GM12878 (cell line): ENCODE measurements around the gene MCUB. TPM values are rescaled to one million over a fixed set of nuclear protein-coding genes. Genes with fewer than 3 reads are reported as not detected.

Source experiments
- ATAC-seq: fragments of 200-7000 bp; cut with Tn5 transposase; 3 replicates; pipeline ENCODE4 v1.9.1; 2020; ENCODE audit warnings: mild to moderate bottlenecking, moderate library complexity
- BruUV-seq: library from RNA; stranded (reverse); fragments of 400-500 nt; replicated peaks from 2 replicates; lab custom pipeline; 2021; lab: Mats Ljungman, UMichigan
- CTCF ChIA-PET: fragments of 300-600 bp; sonication (Branson Sonifier 250); formaldehyde crosslinking; extraction: SDS; loops from one replicate; lab custom pipeline; 2021; ENCODE audit warnings: inconsistent platforms; lab: Yijun Ruan, JAX
- POLR2A ChIA-PET: fragments of 350-600 bp; formaldehyde crosslinking; extraction: SDS; loops from one replicate; lab custom pipeline; 2021; ENCODE audit warnings: inconsistent platforms; lab: Charles Lee
- RAD21 ChIA-PET: fragments of 300-600 bp; sonication (Branson Sonifier 250); formaldehyde crosslinking; loops from one replicate; lab custom pipeline; 2023; ENCODE audit warnings: antibody characterized with exemption; ENCODE audit not compliant: unreplicated experiment; lab: Charles Lee
- SMC1A ChIA-PET: fragments of 300-600 bp; sonication (Branson Sonifier 250); formaldehyde crosslinking; loops from one replicate; lab custom pipeline; 2023; ENCODE audit not compliant: unreplicated experiment, uncharacterized antibody; lab: Charles Lee
- DNase-seq: peaks from one replicate; pipeline ENCODE4 v3.0.0-alpha.2; 2011; ENCODE audit warnings: low read depth, low spot score
- FAIRE-seq: peaks from 3 replicates; lab custom pipeline; 2011; peaks lifted over from hg19 to GRCh38; lab: Jason Lieb, UNC
- H2AFZ ChIP-seq: 2 replicates; pipeline ENCODE4 v1.6.0; 2011; ENCODE audit warnings: low read depth, low read length, control low read depth; ENCODE audit not compliant: control insufficient read depth
- H3K27ac ChIP-seq: 2 replicates; pipeline ENCODE4 v1.5.1; 2011; ENCODE audit warnings: control low read depth; ENCODE audit not compliant: control insufficient read depth, insufficient read depth
- H3K27me3 ChIP-seq, 2 experiments: replicated peaks in 1 of 2; 2 replicates each; pipeline versions ENCODE4 v1.6.0 to v1.6.1; 2011; ENCODE audit warnings: low read length in 1 of 2; ENCODE audit not compliant: control insufficient read depth in 2 of 2, insufficient read depth in 2 of 2
- H3K36me3 ChIP-seq, 2 experiments: 2 replicates each; pipeline ENCODE4 v1.5.1; 2011; ENCODE audit warnings: low read length in 1 of 2; ENCODE audit not compliant: control insufficient read depth in 2 of 2, insufficient read depth in 2 of 2
- H3K4me1 ChIP-seq: 2 replicates; pipeline ENCODE4 v1.6.1; 2011; ENCODE audit warnings: mild to moderate bottlenecking, low read length, moderate library complexity, mixed read lengths; ENCODE audit not compliant: control insufficient read depth, insufficient read depth
- H3K4me2 ChIP-seq: 2 replicates; pipeline ENCODE4 v1.6.0; 2011; ENCODE audit warnings: control low read depth; ENCODE audit not compliant: control insufficient read depth, insufficient read depth
- H3K4me3 ChIP-seq: fragments of 200-600 bp; sonication (generic); 2 replicates; pipeline ENCODE4 v1.5.1; 2016
- H3K79me2 ChIP-seq: 2 replicates; pipeline ENCODE4 v1.6.0; 2011; ENCODE audit warnings: low read length; ENCODE audit not compliant: control insufficient read depth, insufficient read depth
- H3K9ac ChIP-seq: 2 replicates; pipeline ENCODE4 v1.8.0; 2011; ENCODE audit warnings: low read length, control low read depth, mixed read lengths; ENCODE audit not compliant: control insufficient read depth, insufficient read depth
- H3K9me3 ChIP-seq: replicated peaks from 3 replicates; pipeline ENCODE4 v1.5.1; 2011; ENCODE audit warnings: mild to moderate bottlenecking, low read length; ENCODE audit not compliant: control insufficient read depth, insufficient read depth
- H4K20me1 ChIP-seq: 2 replicates; pipeline ENCODE4 v1.6.0; 2011; ENCODE audit not compliant: control insufficient read depth, insufficient read depth
- FOXM1 ChIP-seq: IDR thresholded peaks from 2 replicates; pipeline ENCODE4 v1.6.1; 2012; ENCODE audit warnings: low read depth, mild to moderate bottlenecking, inconsistent platforms, low read length, moderate library complexity
- JUNB ChIP-seq: IDR thresholded peaks from 2 replicates; pipeline ENCODE4 v1.6.1; 2016; ENCODE audit warnings: antibody characterized with exemption, mild to moderate bottlenecking
- MYC ChIP-seq: IDR thresholded peaks from 2 replicates; pipeline ENCODE4 v1.6.1; 2011; ENCODE audit warnings: mild to moderate bottlenecking, low read length, moderate library complexity, inconsistent platforms; ENCODE audit not compliant: insufficient read depth, insufficient replicate concordance, insufficient read length, severe bottlenecking
- NR2C1 ChIP-seq: fragments of 450-650 bp; IDR thresholded peaks from 2 replicates; pipeline ENCODE4 v1.6.1; 2017; ENCODE audit warnings: antibody characterized with exemption, mild to moderate bottlenecking, moderate library complexity
- ZNF24 ChIP-seq: fragments of 450-650 bp; IDR thresholded peaks from 2 replicates; pipeline ENCODE4 v1.6.1; 2017; ENCODE audit warnings: antibody characterized with exemption, mild to moderate bottlenecking
- WGBS: methylation state at CpG from one replicate; pipeline ENCODE4 v1.1.6; 2016; ENCODE audit warnings: low lambda C conversion rate; ENCODE audit not compliant: insufficient replicate concordance, insufficient coverage; ENCODE audit errors: missing lambda C conversion rate; 5-methylcytosine and 5-hydroxymethylcytosine counted together
- in situ Hi-C: fragments of 300-500 bp; cut with MboI; formaldehyde crosslinking; loops from 9 replicates; pipeline ENCODE4 v1.14.3; 2018; ENCODE audit warnings: mixed read lengths
- intact Hi-C: fragments of 100-400 bp; cut with micrococcal nuclease; formaldehyde crosslinking; loops from one replicate; pipeline ENCODE4 v1.14.2; 2022; ENCODE audit not compliant: unreplicated experiment
- polyA plus RNA-seq, 11 experiments: library from polyadenylated mRNA; depleted of rRNA in 4 of 11; unstranded in 6 of 11; stranded (reverse) in 5 of 11; fragments of >200 nt; fragmentation: Nextera tagmentation in 4 of 11; fragmentation: Illumina TruSeq in 1 of 11; extraction: Ambion mirVana in 4 of 11; extraction: Trizol in 1 of 11; gene quantifications; 1 replicate in 1 of 11; 2 replicates in 10 of 11; pipeline versions ENCODE4 v1.2.1 to v1.2.3, GENCODE V29; 2011 to 2016; ENCODE audit warnings: inconsistent platforms in 2 of 11, missing spikeins in 2 of 11, low read depth in 1 of 11
- total RNA-seq, 4 experiments: library from RNA; depleted of rRNA in 3 of 4; stranded (reverse); fragments of >200 nt in 3 of 4; fragmentation: Illumina TruSeq in 1 of 4; extraction: Trizol in 1 of 4; gene quantifications; 2 replicates each; pipeline versions ENCODE4 v1.2.1 to v1.2.3, GENCODE V29; 2013 to 2021
- TF ChIP-seq, protein P1 (sequence below): fragments of 450-650 bp; formaldehyde crosslinking; IDR thresholded peaks from 2 replicates; pipeline ENCODE4 v1.5.0; 2022; ENCODE audit warnings: mild to moderate bottlenecking, missing genetic modification characterization
- TF ChIP-seq, protein P2 (sequence below): fragments of 450-650 bp; IDR thresholded peaks from 2 replicates; pipeline ENCODE4 v1.6.1; 2017; ENCODE audit warnings: low read depth, mild to moderate bottlenecking, moderate library complexity
- TF ChIP-seq, protein P3 (sequence below): fragments of 150-350 bp; IDR thresholded peaks from 2 replicates; pipeline ENCODE4 v1.6.1; 2014; ENCODE audit warnings: mild to moderate bottlenecking, low read depth, low read length
- TF ChIP-seq, protein P4 (sequence below): fragments of 450-650 bp; IDR thresholded peaks from 2 replicates; pipeline ENCODE4 v1.6.1; 2016; ENCODE audit warnings: mild to moderate bottlenecking
- TF ChIP-seq, protein P5 (sequence below): IDR thresholded peaks from 2 replicates; pipeline ENCODE4 v1.6.1; 2012; ENCODE audit warnings: low read depth, low read length, improper control_type of control experiment
- TF ChIP-seq, protein P6 (sequence below): IDR thresholded peaks from 2 replicates; pipeline ENCODE4 v1.6.1; 2012; ENCODE audit warnings: low read length, inconsistent platforms
- TF ChIP-seq, protein P7 (sequence below): fragments of 450-650 bp; IDR thresholded peaks from 2 replicates; pipeline ENCODE4 v1.6.1; 2017; ENCODE audit warnings: borderline replicate concordance

Gene MCUB
- total and polyA plus RNA-seq, 10 of the 15 experiments (the other 5 are each of a cell fraction or from before 2014, with no cell fraction given), result 4.7 to 63.7 (median 39.4) TPM

DNA sequence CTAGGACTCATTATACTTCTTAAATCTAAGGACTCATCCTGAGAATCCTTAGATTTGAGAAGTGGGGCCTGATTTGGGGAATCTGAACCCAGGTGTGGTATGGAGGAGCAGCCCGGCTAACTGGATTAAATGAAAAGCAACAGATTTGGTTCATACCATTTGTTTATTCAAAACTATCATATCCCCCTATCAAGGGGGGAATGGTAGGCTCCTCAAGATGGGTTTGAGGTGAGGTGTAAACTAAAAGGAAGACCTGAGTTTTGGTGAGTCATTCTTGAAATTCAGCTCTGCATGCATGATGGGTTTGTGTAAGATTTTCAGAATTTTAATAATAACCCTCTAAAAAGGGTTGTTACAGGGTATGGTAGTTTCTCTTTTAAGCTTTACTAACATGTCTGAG is 89.8 kb downstream of the MCUB start:
- intact Hi-C loops, result loop anchor here (2.0 to 5.0 kb wide), 3 partner anchors 89 to 228 kb away; partner anchors contain the start of gene MCUB
- Histone ChIP-seq H3K9ac (no peak overlapping the region), H3K27me3 (no peaks in the 10 kb centered on the region), H3K4me3 (peak overlapping the region; percentile 13; the same call in 1 of the 2 replicates), H3K36me3 (no peaks in the 10 kb centered on the region), H3K4me1 (peaks cover 28% of the 10 kb centered on the region), H4K20me1 (no peaks in the 10 kb centered on the region), H2AFZ (0 out of 2 replicates have a peak overlapping the region, but pooled peaks have one; percentile 18), H3K9me3 (peaks cover 6% of the 10 kb centered on the region; the same call in 2 of the 3 replicates), H3K27ac (peak overlapping the region; percentile 58), H3K4me2 (peak overlapping the region; percentile 50; the same call in 1 of the 2 replicates), H3K79me2 (peaks cover 1% of the 10 kb centered on the region)
- ChIA-PET RAD21 (no interaction called here), POLR2A (no interaction called here), SMC1A (interaction anchor here (0.8 kb wide), 1 partner anchor 88 kb away, joined by 3 read pairs; no protein-coding TSS in a partner anchor), CTCF (no interaction called here)
- BruUV-seq, result no TSS peak
- ATAC-seq (peak; percentile 93), FAIRE-seq (peak; percentile 84), DNase-seq (peak; percentile 56)
- 12% methylated on average over 1 of the region's 1 CpG for WGBS
- in situ Hi-C loops, result no loop called here
- peak; percentile 78 for TF ChIP-seq JUNB
- TF ChIP-seq NR2C1, result no peak
- TF ChIP-seq ZNF24, result no peak
- TF ChIP-seq FOXM1, result 0 out of 2 replicates have a peak, but pooled peaks have one; percentile 34
- TF ChIP-seq, protein P1, sequence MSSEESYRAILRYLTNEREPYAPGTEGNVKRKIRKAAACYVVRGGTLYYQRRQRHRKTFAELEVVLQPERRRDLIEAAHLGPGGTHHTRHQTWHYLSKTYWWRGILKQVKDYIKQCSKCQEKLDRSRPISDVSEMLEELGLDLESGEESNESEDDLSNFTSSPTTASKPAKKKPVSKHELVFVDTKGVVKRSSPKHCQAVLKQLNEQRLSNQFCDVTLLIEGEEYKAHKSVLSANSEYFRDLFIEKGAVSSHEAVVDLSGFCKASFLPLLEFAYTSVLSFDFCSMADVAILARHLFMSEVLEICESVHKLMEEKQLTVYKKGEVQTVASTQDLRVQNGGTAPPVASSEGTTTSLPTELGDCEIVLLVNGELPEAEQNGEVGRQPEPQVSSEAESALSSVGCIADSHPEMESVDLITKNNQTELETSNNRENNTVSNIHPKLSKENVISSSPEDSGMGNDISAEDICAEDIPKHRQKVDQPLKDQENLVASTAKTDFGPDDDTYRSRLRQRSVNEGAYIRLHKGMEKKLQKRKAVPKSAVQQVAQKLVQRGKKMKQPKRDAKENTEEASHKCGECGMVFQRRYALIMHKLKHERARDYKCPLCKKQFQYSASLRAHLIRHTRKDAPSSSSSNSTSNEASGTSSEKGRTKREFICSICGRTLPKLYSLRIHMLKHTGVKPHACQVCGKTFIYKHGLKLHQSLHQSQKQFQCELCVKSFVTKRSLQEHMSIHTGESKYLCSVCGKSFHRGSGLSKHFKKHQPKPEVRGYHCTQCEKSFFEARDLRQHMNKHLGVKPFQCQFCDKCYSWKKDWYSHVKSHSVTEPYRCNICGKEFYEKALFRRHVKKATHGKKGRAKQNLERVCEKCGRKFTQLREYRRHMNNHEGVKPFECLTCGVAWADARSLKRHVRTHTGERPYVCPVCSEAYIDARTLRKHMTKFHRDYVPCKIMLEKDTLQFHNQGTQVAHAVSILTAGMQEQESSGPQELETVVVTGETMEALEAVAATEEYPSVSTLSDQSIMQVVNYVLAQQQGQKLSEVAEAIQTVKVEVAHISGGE (CRISPR knock-in tag), result no peak
- TF ChIP-seq, protein P2, sequence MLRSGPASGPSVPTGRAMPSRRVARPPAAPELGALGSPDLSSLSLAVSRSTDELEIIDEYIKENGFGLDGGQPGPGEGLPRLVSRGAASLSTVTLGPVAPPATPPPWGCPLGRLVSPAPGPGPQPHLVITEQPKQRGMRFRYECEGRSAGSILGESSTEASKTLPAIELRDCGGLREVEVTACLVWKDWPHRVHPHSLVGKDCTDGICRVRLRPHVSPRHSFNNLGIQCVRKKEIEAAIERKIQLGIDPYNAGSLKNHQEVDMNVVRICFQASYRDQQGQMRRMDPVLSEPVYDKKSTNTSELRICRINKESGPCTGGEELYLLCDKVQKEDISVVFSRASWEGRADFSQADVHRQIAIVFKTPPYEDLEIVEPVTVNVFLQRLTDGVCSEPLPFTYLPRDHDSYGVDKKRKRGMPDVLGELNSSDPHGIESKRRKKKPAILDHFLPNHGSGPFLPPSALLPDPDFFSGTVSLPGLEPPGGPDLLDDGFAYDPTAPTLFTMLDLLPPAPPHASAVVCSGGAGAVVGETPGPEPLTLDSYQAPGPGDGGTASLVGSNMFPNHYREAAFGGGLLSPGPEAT, result no peak
- TF ChIP-seq, protein P3, sequence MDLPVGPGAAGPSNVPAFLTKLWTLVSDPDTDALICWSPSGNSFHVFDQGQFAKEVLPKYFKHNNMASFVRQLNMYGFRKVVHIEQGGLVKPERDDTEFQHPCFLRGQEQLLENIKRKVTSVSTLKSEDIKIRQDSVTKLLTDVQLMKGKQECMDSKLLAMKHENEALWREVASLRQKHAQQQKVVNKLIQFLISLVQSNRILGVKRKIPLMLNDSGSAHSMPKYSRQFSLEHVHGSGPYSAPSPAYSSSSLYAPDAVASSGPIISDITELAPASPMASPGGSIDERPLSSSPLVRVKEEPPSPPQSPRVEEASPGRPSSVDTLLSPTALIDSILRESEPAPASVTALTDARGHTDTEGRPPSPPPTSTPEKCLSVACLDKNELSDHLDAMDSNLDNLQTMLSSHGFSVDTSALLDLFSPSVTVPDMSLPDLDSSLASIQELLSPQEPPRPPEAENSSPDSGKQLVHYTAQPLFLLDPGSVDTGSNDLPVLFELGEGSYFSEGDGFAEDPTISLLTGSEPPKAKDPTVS, result no peak
- TF ChIP-seq MYC, result no peak
- TF ChIP-seq, protein P4, sequence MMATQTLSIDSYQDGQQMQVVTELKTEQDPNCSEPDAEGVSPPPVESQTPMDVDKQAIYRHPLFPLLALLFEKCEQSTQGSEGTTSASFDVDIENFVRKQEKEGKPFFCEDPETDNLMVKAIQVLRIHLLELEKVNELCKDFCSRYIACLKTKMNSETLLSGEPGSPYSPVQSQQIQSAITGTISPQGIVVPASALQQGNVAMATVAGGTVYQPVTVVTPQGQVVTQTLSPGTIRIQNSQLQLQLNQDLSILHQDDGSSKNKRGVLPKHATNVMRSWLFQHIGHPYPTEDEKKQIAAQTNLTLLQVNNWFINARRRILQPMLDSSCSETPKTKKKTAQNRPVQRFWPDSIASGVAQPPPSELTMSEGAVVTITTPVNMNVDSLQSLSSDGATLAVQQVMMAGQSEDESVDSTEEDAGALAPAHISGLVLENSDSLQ, result no peak
- TF ChIP-seq, protein P5, sequence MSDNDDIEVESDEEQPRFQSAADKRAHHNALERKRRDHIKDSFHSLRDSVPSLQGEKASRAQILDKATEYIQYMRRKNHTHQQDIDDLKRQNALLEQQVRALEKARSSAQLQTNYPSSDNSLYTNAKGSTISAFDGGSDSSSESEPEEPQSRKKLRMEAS, result no peak
- TF ChIP-seq, protein P6, sequence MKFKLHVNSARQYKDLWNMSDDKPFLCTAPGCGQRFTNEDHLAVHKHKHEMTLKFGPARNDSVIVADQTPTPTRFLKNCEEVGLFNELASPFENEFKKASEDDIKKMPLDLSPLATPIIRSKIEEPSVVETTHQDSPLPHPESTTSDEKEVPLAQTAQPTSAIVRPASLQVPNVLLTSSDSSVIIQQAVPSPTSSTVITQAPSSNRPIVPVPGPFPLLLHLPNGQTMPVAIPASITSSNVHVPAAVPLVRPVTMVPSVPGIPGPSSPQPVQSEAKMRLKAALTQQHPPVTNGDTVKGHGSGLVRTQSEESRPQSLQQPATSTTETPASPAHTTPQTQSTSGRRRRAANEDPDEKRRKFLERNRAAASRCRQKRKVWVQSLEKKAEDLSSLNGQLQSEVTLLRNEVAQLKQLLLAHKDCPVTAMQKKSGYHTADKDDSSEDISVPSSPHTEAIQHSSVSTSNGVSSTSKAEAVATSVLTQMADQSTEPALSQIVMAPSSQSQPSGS, result peak; percentile 33
- TF ChIP-seq, protein P7, sequence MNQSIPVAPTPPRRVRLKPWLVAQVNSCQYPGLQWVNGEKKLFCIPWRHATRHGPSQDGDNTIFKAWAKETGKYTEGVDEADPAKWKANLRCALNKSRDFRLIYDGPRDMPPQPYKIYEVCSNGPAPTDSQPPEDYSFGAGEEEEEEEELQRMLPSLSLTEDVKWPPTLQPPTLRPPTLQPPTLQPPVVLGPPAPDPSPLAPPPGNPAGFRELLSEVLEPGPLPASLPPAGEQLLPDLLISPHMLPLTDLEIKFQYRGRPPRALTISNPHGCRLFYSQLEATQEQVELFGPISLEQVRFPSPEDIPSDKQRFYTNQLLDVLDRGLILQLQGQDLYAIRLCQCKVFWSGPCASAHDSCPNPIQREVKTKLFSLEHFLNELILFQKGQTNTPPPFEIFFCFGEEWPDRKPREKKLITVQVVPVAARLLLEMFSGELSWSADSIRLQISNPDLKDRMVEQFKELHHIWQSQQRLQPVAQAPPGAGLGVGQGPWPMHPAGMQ, result no peak
